ENCODE data around the gene TMEM263. TPM values are rescaled to one million over a fixed set of nuclear protein-coding genes. Genes with fewer than 3 reads are reported as not detected.

The TMEM263 gene
- 149 and 185 TPM in 2 replicates for total RNA-seq

DNA sequence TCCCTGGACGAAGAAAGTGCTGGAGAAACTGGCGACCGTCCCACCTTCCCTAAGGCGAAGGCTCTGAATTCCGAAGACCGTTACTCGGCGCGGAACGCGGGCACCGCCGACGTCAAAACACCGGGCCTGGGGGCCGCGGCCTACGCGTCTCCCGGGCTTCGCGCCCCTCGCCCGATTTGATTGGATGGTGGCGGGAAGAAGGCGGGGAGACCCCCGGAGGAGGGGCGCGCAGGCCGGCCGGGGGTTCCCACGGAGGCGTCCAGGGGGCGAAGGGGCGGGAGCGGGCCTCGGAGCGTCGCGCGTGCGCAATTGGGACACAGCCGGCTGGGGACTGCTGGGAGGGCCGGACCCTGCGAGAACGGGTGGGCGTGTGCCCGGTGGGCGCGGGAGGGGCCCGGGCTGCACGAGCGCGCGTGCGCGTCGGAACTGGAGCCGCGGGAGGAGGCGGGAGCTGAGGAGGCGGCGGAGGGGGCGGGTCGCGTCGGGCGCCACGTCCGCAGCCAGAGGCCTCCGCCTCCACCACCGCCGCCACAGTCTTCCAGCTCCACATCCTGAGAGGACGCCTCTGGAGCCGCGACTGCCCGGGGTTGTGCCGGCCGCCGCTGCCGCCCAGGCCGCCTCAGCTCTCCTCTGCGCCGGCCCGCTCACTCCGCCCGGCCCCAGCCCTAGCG lies at the start of gene TMEM263:
Gene TMEM263, plus strand, starts transcription at position 531 of the 671 bp plus-strand sequence. CDS start 11,210 bp downstream, outside the sequence.

DNA sequence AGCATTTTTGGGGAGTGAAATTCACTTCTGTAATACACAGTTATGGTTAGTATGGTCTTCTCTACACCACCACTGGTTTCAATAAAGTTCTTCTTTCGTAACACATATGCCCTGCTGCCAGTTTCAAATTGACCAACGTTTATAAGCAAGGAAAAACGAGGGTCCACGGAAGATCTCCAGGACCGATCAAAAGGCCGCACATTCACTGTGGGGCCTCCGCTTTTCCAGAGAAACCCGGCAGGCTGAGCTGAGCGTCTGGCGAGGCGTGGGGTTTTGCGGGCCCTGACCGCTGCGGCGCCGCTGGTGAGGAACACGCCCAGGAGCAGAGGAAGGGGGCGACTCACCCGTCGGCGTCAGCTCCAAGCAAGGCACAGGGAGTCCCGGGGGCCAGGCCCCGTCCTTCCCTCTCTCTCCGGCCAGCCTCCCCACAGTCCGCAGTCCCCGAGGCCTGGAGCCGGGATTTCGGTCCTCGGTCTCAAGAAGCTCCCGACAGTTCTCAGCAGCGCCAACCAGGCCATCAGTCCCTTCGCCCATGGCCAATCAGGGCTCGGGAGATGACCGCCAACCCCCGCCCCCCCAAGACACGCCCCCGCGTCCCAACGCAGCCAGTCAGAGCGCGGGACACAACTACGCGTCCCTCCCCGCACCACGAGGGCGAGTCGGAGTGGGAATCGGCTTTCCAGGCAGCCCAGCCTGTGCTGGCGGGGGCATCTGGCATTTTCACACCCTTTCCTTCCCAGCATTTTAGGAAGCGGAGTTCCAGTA lies 31.1 kb downstream of the TMEM263 start, which contains the start of gene MTERF2:
Gene MTERF2, minus strand, starts transcription at position 522 of the 765 bp plus-strand sequence. CDS start 8,432 bp downstream, outside the sequence.

Other genes starting within 250 kb of the TMEM263 start
- 13.8 and 14.7 TPM in 2 replicates for gene RIC8B, start 181.2 kb upstream of the TMEM263 start, total RNA-seq
- 3.7 and 4.0 TPM in 2 replicates for gene MTERF2, start 31.2 kb downstream of the TMEM263 start, total RNA-seq
- 8.2 and 13.4 TPM in 2 replicates for gene CRY1, start 137.6 kb downstream of the TMEM263 start, total RNA-seq